ENCODE measurements around the gene ZNF300. TPM values are rescaled to one million over a fixed set of nuclear protein-coding genes. Genes with fewer than 3 reads are reported as not detected.

The ZNF300 gene
- total RNA-seq = under 1 TPM; 0.59 to 0.84 TPM
- under 1 TPM; 0.28 to 0.53 TPM for polyA plus RNA-seq

GRCh38 chr5:150904479-150905311 lies at the start of gene ZNF300:
TSS of gene ZNF300 (minus strand) at chr5:150904980. CDS start at chr5:150903155, 1,825 bp downstream.
- TF ChIP-seq FOXA1 (IDR thresholded peaks at IDR 0.05) (no peak), ATF3 (IDR thresholded peaks at IDR 0.05) (peak; percentile 29), CTCF (IDR thresholded peaks at IDR 0.05; ENCODE audit: low read depth, low read length, missing input control) (no peak), HNF4A (conservative IDR thresholded peaks at IDR 0.05) (peak in 1 of 2 donors; percentile 3), EGR1 (IDR thresholded peaks at IDR 0.05; ENCODE audit: low read depth in 2 of 2) (peak; percentile 18 to 45), TAF1 (conservative IDR thresholded peaks at IDR 0.05) (no peak), JUND (IDR thresholded peaks at IDR 0.05) (no peak), YY1 (IDR thresholded peaks at IDR 0.05) (peak; percentile 99), REST (IDR thresholded peaks at IDR 0.05) (no peak), FOXA2 (IDR thresholded peaks at IDR 0.05) (no peak), RXRA (IDR thresholded peaks at IDR 0.05) (no peak), RAD21 (IDR thresholded peaks at IDR 0.05) (peak in 1 of 2 donors; percentile 25), GABPA (IDR thresholded peaks at IDR 0.05 in 1 of 2, conservative IDR thresholded peaks at IDR 0.05 in 1 of 2) (peak in 1 of 2 donors; percentile 66), HNF4G (IDR thresholded peaks at IDR 0.05) (no peak), SP1 (IDR thresholded peaks at IDR 0.05) (peak; percentile 36), NR2F2 (IDR thresholded peaks at IDR 0.05) (no peak)
- TF ChIP-seq, protein P1, sequence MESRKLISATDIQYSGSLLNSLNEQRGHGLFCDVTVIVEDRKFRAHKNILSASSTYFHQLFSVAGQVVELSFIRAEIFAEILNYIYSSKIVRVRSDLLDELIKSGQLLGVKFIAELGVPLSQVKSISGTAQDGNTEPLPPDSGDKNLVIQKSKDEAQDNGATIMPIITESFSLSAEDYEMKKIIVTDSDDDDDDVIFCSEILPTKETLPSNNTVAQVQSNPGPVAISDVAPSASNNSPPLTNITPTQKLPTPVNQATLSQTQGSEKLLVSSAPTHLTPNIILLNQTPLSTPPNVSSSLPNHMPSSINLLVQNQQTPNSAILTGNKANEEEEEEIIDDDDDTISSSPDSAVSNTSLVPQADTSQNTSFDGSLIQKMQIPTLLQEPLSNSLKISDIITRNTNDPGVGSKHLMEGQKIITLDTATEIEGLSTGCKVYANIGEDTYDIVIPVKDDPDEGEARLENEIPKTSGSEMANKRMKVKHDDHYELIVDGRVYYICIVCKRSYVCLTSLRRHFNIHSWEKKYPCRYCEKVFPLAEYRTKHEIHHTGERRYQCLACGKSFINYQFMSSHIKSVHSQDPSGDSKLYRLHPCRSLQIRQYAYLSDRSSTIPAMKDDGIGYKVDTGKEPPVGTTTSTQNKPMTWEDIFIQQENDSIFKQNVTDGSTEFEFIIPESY (IDR thresholded peaks at IDR 0.05) = no peak
- TF ChIP-seq, protein P2, sequence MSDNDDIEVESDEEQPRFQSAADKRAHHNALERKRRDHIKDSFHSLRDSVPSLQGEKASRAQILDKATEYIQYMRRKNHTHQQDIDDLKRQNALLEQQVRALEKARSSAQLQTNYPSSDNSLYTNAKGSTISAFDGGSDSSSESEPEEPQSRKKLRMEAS (IDR thresholded peaks at IDR 0.05) = peak; percentile 68
- no peak within 1 kb of the TSS for H3K9ac ChIP-seq (ENCODE audit: low read depth in 1 of 2, low read length in 2 of 2)
- peak; percentile 69 for DNase-seq (ENCODE audit: low spot score)
- no peak within 1 kb of the TSS for H3K27ac ChIP-seq (ENCODE audit: low read depth in 1 of 2, low read length in 2 of 2)
- peaks cover 0 to 7% (median 2%) of the 10 kb centered on the region in 4 donors for H3K4me1 ChIP-seq (ENCODE audit: control insufficient read depth in 4 of 4, insufficient read depth in 4 of 4, low read length in 3 of 4)
- no peaks in the 10 kb centered on the region for H3K27me3 ChIP-seq (ENCODE audit: control insufficient read depth in 4 of 4, insufficient read depth in 4 of 4, low read length in 3 of 4)
- H3K9me3 ChIP-seq (ENCODE audit: control insufficient read depth in 4 of 4, low read length in 3 of 4) = peaks cover 25 to 70% (median 34%) of the 10 kb centered on the region in 4 donors
- H3K4me3 ChIP-seq (ENCODE audit: low read depth in 1 of 3, low read length in 3 of 3) = peak within 1 kb of the TSS; percentile 40 to 62 (median 51)
- WGBS = 12% methylated on average over 36 of the region's 36 CpGs
- peaks cover 0 to 4% (median 2%) of the 10 kb centered on the region in 4 donors for H3K36me3 ChIP-seq (ENCODE audit: control insufficient read depth in 4 of 4, insufficient read depth in 3 of 4, low read depth in 1 of 4, low read length in 3 of 4)
